GM19395 (cell line): ENCODE data around the gene UNKL.

Source experiments
- ATAC-seq: cut with Tn5 transposase; IDR thresholded peaks from one replicate; pipeline ENCODE4 v1.9.1; 2021; ENCODE audit warnings: mild to moderate bottlenecking, moderate library complexity; ENCODE audit not compliant: unreplicated experiment

UNKL gene

GRCh38 chr16:1432388-1433262 is 18.1 kb upstream of the UNKL start:
- no peak for ATAC-seq

- no peak for ATAC-seq
Observed at GRCh38 chr16:1431497-1432270, 17.2 kb upstream of the UNKL start.

- ATAC-seq = no peak
Observed at GRCh38 chr16:1430759-1431496, 16.4 kb upstream of the UNKL start, which contains the start of gene PERCC1. Gene PERCC1, plus strand, starts transcription at chr16:1431078. Its CDS starts 1,516 bp downstream, at chr16:1432594.

GRCh38 chr16:1430214-1430758 is 15.8 kb upstream of the UNKL start:
- ATAC-seq = no peak

- ATAC-seq = no peak
Observed at GRCh38 chr16:1429631-1430030, 15.1 kb upstream of the UNKL start.

- no peak for ATAC-seq
Observed at GRCh38 chr16:1429012-1429411, 14.5 kb upstream of the UNKL start.

GRCh38 chr16:1428511-1428910 is 14.0 kb upstream of the UNKL start:
- no peak for ATAC-seq

GRCh38 chr16:1427473-1428461 is 13.3 kb upstream of the UNKL start:
- ATAC-seq = no peak

- ATAC-seq = no peak
Observed at GRCh38 chr16:1426734-1427471, 12.4 kb upstream of the UNKL start.

- ATAC-seq = no peak
Observed at GRCh38 chr16:1425616-1426370, 11.3 kb upstream of the UNKL start.

- no peak for ATAC-seq
Observed at GRCh38 chr16:1424028-1424427, 9.5 kb upstream of the UNKL start.

GRCh38 chr16:1422076-1422475 is 7.6 kb upstream of the UNKL start:
- no peak for ATAC-seq

- ATAC-seq = peak; percentile 9
Observed at GRCh38 chr16:1420111-1420539, 5.6 kb upstream of the UNKL start.

- no peak for ATAC-seq
Observed at GRCh38 chr16:1416521-1416941, 2.0 kb upstream of the UNKL start.

- ATAC-seq = peak; percentile 41
Observed at GRCh38 chr16:1413684-1414531, 596 bp downstream of the UNKL start.

GRCh38 chr16:1412847-1413246 is 1.7 kb downstream of the UNKL start:
- no peak for ATAC-seq

- peak; percentile 79 for ATAC-seq
Observed at GRCh38 chr16:1408171-1408837, 6.2 kb downstream of the UNKL start.
